GM21529 (cell line): ENCODE data around the gene FBXO9.

Source experiments
- ATAC-seq: cut with Tn5 transposase; IDR thresholded peaks from one replicate; pipeline ENCODE4 v1.9.1; 2021; ENCODE audit not compliant: unreplicated experiment

The FBXO9 gene

DNA sequence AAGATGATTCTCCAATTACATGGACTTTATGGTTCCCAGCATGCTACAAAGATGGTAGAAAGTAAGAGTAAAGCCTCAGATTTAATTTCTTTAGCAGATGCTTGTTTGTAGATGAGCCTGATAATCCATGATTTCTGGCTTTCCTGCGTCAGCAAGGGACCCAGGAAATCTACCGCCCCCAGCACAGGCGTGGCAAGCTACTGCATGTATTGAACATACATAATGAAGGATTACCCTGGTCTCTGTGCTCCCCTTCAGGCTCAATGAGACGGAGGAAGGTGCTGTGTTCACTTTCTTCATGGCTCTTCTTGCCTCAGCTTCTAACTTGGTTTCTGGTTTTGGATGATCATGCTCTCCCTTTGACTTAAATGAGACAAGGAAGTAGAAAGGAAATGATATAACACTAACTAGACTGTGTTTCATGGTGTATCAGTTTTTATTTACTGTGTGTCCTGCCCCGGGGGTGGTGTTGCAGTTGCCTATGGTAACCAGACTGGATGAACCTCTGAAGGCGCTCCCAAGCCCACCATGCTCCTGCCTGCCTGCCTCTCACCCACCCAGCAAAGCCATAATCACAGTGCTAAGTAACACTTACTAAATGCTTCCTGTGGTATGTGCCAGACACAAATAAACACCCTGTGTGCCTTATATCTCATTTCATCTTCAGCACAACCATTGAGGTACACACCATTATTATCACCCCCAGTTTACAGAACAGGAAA, 65.5 kb downstream of the FBXO9 start:
- ATAC-seq: no peak

DNA sequence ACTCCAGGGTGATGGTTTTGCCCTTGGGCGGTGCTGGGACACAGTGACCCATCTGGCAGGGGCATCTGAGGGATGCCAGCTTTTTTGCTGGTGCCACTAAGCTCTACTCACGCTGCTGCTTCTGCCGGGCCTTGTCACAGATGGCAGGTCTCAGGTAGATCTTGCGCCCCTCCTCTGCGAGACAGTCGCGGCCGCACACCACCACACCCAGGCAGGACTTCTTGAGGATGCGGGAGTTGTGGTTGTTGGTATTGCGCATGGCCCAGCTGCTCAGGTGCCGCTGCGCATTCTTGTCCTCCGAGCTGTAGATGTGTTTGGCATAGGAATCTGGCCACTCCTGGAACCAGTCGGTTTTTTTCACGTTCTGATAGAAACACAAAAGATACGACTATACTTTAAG, 68.8 kb downstream of the FBXO9 start:
- ATAC-seq: no peak

DNA sequence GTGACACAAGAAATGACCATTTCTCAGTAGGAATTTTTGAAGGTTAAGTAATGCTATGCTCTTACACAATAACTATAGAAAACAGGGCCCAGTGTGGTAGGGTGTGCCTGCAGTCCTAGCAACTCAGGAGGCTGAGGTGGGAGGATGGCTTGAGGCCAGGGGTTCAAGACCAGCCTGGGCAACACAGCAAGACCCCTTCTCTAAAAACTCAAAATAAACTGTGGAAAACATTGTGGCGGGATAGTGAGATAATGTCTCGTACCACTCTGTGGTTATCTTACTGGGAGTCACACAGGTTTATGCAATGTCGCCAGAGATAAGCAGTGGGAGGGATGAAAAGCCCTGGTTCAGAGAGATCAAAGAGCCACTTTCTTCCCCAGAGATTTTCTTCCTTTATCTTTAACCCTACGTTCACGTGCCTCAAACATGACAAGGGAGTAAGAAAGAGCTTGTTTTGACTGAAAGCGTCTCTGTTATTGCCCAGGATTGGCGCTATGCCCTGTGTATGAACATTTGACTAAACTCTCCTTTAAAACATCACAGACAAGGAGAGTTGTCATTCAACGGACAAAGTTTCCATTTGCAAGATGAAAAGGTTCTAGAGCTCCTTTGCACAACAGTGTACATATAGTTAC, 69.5 kb downstream of the FBXO9 start:
- no peak for ATAC-seq

DNA sequence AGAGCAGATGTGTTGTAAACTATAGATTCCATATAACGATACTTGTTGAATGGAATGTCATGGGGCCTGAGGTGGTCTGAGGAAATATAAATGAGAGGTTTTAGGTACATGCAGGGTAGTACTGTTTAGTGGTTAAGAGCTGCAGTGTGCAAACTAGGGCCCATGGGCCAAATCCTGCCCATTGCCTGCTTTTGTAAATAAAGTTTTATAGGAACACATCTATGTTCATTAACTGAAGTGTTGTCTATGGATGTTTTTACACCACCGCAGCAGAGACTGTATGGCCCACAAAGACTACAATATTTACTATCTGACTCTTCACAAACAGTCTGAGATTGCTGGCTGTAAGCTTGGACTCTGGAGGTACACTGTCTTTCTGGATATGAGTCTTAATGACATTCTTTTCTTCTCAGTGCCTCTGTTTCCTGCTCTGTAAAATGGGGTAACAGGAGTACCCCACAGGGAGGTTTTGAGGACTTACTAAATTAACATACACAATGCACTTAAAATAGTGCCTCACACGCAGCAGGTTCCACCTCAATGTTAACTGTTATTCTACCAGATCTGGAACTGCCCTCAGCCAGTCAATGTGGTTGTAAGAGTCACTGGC, 70.9 kb downstream of the FBXO9 start:
- ATAC-seq: no peak

- no peak for ATAC-seq
These were observed 74.7 kb downstream of the FBXO9 start for GRCh38 chr6:53139841-53140413.

- ATAC-seq: no peak
These were observed 77.6 kb downstream of the FBXO9 start for GRCh38 chr6:53142810-53143209.

DNA sequence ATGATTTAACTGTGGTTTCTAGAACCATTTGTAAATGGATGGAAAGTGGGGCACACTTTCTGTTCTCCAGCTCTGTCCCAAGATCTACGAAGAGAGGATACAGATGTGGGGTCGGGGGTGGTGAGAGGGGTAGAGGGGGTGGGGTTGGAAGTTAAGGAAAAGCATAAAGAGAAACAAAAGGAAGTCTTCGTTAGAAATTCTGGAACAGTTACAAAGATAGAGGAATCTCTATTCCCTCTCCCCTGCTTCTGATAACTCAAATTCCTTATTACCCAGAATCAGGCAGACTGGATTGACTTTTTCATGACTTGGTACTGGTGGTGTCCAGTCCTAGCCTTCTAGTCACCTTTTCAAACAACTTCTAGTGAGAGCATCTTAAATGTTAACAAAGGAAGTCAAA, 78.5 kb downstream of the FBXO9 start:
- ATAC-seq: no peak

GRCh38 chr6:53144802-53145201, 79.6 kb downstream of the FBXO9 start:
- no peak for ATAC-seq

DNA sequence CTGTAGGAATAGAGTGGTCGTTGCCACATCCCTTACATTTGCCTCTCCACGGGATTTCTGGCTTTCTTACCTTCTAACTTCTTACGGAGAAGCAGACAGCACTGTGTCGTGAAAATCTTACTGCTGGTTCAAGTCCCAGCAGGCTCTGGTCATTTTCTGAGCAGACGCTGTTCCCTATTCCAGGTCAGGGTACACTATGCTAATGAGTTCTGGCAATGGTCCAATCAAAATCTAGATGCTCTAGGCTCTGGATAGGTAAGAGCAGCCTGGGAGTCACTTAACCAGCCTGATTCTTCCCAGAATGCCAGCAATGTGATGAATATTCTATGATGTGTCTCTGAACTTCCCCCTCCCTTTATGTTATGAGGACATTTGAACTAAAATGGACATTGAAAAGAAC, 83.5 kb downstream of the FBXO9 start, which contains the start of gene GCM1:
Gene GCM1 (minus strand): TSS at position 158 of the 400 bp plus-strand sequence. CDS start 3,209 bp downstream, outside the sequence.
- ATAC-seq: no peak
